H7 (cell line): ENCODE data around the gene PRG2. TPM values are rescaled to one million over a fixed set of nuclear protein-coding genes. Genes with fewer than 3 reads are reported as not detected.
A peak's percentile ranks its signal among the peaks of the same experiment; 100 is the strongest.

Experiments used
- DNase-seq: peaks from one replicate; pipeline ENCODE4 v3.0.0; 2012
- H3K27me3 ChIP-seq: 2 replicates; pipeline ENCODE4 v1.6.0; 2011; ENCODE audit warnings: mild to moderate bottlenecking, low read length; ENCODE audit not compliant: control insufficient read depth, insufficient read depth
- H3K36me3 ChIP-seq: replicated peaks from 2 replicates; pipeline ENCODE4 v1.5.1; 2011; ENCODE audit warnings: low read length; ENCODE audit not compliant: control insufficient read depth, insufficient read depth
- H3K4me3 ChIP-seq: 2 replicates; pipeline ENCODE4 v1.5.1; 2011; ENCODE audit warnings: low read depth, mild to moderate bottlenecking, control low read depth, low read length, moderate library complexity; ENCODE audit not compliant: insufficient read depth
- total RNA-seq: library from RNA; depleted of rRNA; stranded (reverse); fragments of >200 nt; shearing (Covaris generic); gene quantifications from 2 replicates; pipeline ENCODE4 v1.2.3, GENCODE V29; 2014

The PRG2 gene
- total RNA-seq, 1 experiment from 2014 or later: not detected

- Histone ChIP-seq H3K4me3 (no peak overlapping the region), H3K27me3 (no peaks in the 10 kb centered on the region; the same call in 1 of the 2 replicates), H3K36me3 (no peaks in the 10 kb centered on the region)
- no peak for DNase-seq
Observed at GRCh38 chr11:57359896-57360690, 30.4 kb downstream of the PRG2 start.

- DNase-seq: no peak
- no peak overlapping the region for H3K4me3 ChIP-seq
- no peaks in the 10 kb centered on the region; the same call in 1 of the 2 replicates for H3K27me3 ChIP-seq
- no peaks in the 10 kb centered on the region for H3K36me3 ChIP-seq
Observed at GRCh38 chr11:57359396-57359795, 31.1 kb downstream of the PRG2 start.

- Histone ChIP-seq H3K27me3 (no peaks in the 10 kb centered on the region; the same call in 1 of the 2 replicates), H3K36me3 (no peaks in the 10 kb centered on the region)
Observed at GRCh38 chr11:57358991-57359390, 31.5 kb downstream of the PRG2 start.

GRCh38 chr11:57358543-57358961, 31.9 kb downstream of the PRG2 start:
- DNase-seq: no peak
- no peak overlapping the region for H3K4me3 ChIP-seq
- no peaks in the 10 kb centered on the region for H3K36me3 ChIP-seq
- H3K27me3 ChIP-seq: no peaks in the 10 kb centered on the region

More at GRCh38 chr11:57358991-57359390, 31.5 kb downstream of the PRG2 start:
- H3K4me3 ChIP-seq: no peak overlapping the region
- no peak for DNase-seq

- Histone ChIP-seq H3K36me3 (no peaks in the 10 kb centered on the region), H3K4me3 (no peak overlapping the region), H3K27me3 (no peaks in the 10 kb centered on the region)
- DNase-seq: no peak
Observed at GRCh38 chr11:57357856-57358255, 32.6 kb downstream of the PRG2 start.

GRCh38 chr11:57357310-57357709, 33.1 kb downstream of the PRG2 start:
- H3K27me3 ChIP-seq: no peaks in the 10 kb centered on the region
- no peak for DNase-seq
- H3K36me3 ChIP-seq: no peaks in the 10 kb centered on the region
- no peak overlapping the region for H3K4me3 ChIP-seq

- Histone ChIP-seq H3K4me3 (no peak overlapping the region), H3K27me3 (no peaks in the 10 kb centered on the region), H3K36me3 (no peaks in the 10 kb centered on the region)
- DNase-seq: no peak
Observed at GRCh38 chr11:57356268-57356667, 34.2 kb downstream of the PRG2 start.

- no peaks in the 10 kb centered on the region for H3K36me3 ChIP-seq
- no peak for DNase-seq
- no peaks in the 10 kb centered on the region; the same call in 1 of the 2 replicates for H3K27me3 ChIP-seq
- no peak overlapping the region for H3K4me3 ChIP-seq
Observed at GRCh38 chr11:57354699-57355098, 35.8 kb downstream of the PRG2 start.

GRCh38 chr11:57353852-57354251, 36.6 kb downstream of the PRG2 start:
- H3K36me3 ChIP-seq: no peaks in the 10 kb centered on the region
- H3K27me3 ChIP-seq: no peaks in the 10 kb centered on the region; the same call in 1 of the 2 replicates
- DNase-seq: no peak
- no peak overlapping the region for H3K4me3 ChIP-seq

- H3K36me3 ChIP-seq: no peaks in the 10 kb centered on the region
- DNase-seq: no peak
- no peak overlapping the region for H3K4me3 ChIP-seq
- H3K27me3 ChIP-seq: no peaks in the 10 kb centered on the region; the same call in 1 of the 2 replicates
Observed at GRCh38 chr11:57353446-57353845, 37.0 kb downstream of the PRG2 start.

GRCh38 chr11:57353036-57353435, 37.4 kb downstream of the PRG2 start:
- H3K4me3 ChIP-seq: no peak overlapping the region
- no peak for DNase-seq
- no peaks in the 10 kb centered on the region for H3K36me3 ChIP-seq
- H3K27me3 ChIP-seq: no peaks in the 10 kb centered on the region; the same call in 1 of the 2 replicates

GRCh38 chr11:57349491-57350274, 40.8 kb downstream of the PRG2 start:
- peaks cover 1% of the 10 kb centered on the region; the same call in 1 of the 2 replicates for H3K27me3 ChIP-seq
- peak overlapping the region; percentile 32 for H3K4me3 ChIP-seq
- peak; percentile 94 for DNase-seq
- no peaks in the 10 kb centered on the region for H3K36me3 ChIP-seq

- H3K36me3 ChIP-seq: no peaks in the 10 kb centered on the region
- DNase-seq: no peak
- peaks cover 1% of the 10 kb centered on the region; the same call in 1 of the 2 replicates for H3K27me3 ChIP-seq
- no peak overlapping the region for H3K4me3 ChIP-seq
Observed at GRCh38 chr11:57348636-57349313, 41.7 kb downstream of the PRG2 start.

GRCh38 chr11:57348052-57348451, 42.4 kb downstream of the PRG2 start:
- peaks cover 1% of the 10 kb centered on the region; the same call in 1 of the 2 replicates for H3K27me3 ChIP-seq
- no peak for DNase-seq
- H3K4me3 ChIP-seq: no peak overlapping the region
- no peaks in the 10 kb centered on the region for H3K36me3 ChIP-seq
